Caco-2 (cell line): ENCODE data around the gene UBAP1L. TPM values are rescaled to one million over a fixed set of nuclear protein-coding genes. Genes with fewer than 3 reads are reported as not detected.
"Not testable (repeated sequence)": the region's sequence is repeated elsewhere in the genome, so short reads cannot be mapped to it uniquely, and the experiment has no call there.

Source experiments
- BruUV-seq: library from RNA; stranded (reverse); fragments of 400-500 nt; replicated peaks from 2 replicates; lab custom pipeline; 2021; lab: Mats Ljungman, UMichigan
- CTCF ChIA-PET: fragments of 300-600 bp; sonication (Branson Sonifier 250); formaldehyde crosslinking; loops from one replicate; lab custom pipeline; 2022; ENCODE audit warnings: antibody characterized with exemption; lab: Charles Lee
- POLR2A ChIA-PET: fragments of 300-600 bp; sonication (Branson Sonifier 250); formaldehyde crosslinking; loops from one replicate; lab custom pipeline; 2022; ENCODE audit warnings: antibody characterized with exemption; lab: Charles Lee
- DNase-seq, 2 experiments: peaks; one replicate each; pipeline versions ENCODE4 v3.0.0 to v3.0.0-alpha.2; 2020 to 2022
- H3K27me3 ChIP-seq: replicated peaks from 2 replicates; pipeline ENCODE4 v1.6.0; 2011; ENCODE audit warnings: low read length; ENCODE audit not compliant: control insufficient read depth, insufficient read depth
- H3K36me3 ChIP-seq: 2 replicates; pipeline ENCODE4 v1.5.1; 2011; ENCODE audit warnings: low read length; ENCODE audit not compliant: control insufficient read depth, insufficient read depth
- H3K4me1 ChIP-seq: fragments of 250-450 bp; sonication (Bioruptor Pico); 2 replicates; pipeline ENCODE4 v1.5.1; 2020; ENCODE audit warnings: mild to moderate bottlenecking
- H3K4me3 ChIP-seq: 2 replicates; pipeline ENCODE4 v1.5.1; 2011; ENCODE audit warnings: low read depth, mild to moderate bottlenecking, control low read depth, low read length
- H3K9me3 ChIP-seq: fragments of 250-450 bp; sonication (Bioruptor Pico); 2 replicates; pipeline ENCODE4 v1.5.1; 2020; ENCODE audit warnings: mild to moderate bottlenecking, moderate library complexity
- H3K27ac Mint-ChIP-seq: one replicate; pipeline ENCODE4 v1.8.0; 2022; ENCODE audit warnings: mixed read lengths; ENCODE audit not compliant: unreplicated experiment
- H3K27me3 Mint-ChIP-seq: one replicate; pipeline ENCODE4 v1.8.0; 2022; ENCODE audit warnings: mixed read lengths; ENCODE audit not compliant: insufficient read depth, unreplicated experiment
- H3K36me3 Mint-ChIP-seq: one replicate; pipeline ENCODE4 v1.8.0; 2022; ENCODE audit warnings: mild to moderate bottlenecking, mixed read lengths; ENCODE audit not compliant: insufficient read depth, unreplicated experiment
- H3K4me1 Mint-ChIP-seq: one replicate; pipeline ENCODE4 v1.8.0; 2022; ENCODE audit warnings: low read depth, mixed read lengths; ENCODE audit not compliant: unreplicated experiment
- H3K4me3 Mint-ChIP-seq: one replicate; pipeline ENCODE4 v1.8.0; 2022; ENCODE audit warnings: mild to moderate bottlenecking, moderate library complexity, mixed read lengths; ENCODE audit not compliant: unreplicated experiment
- H3K9me3 Mint-ChIP-seq: one replicate; pipeline ENCODE4 v1.8.0; 2022; ENCODE audit warnings: mixed read lengths; ENCODE audit not compliant: unreplicated experiment
- CTCF ChIP-seq, 2 experiments: fragments of 200-600 bp in 1 of 2; IDR thresholded peaks; 1 replicate in 1 of 2; 2 replicates in 1 of 2; pipeline versions ENCODE4 v1.5.1 to v1.8.0; 2011 to 2022; ENCODE audit warnings: antibody characterized with exemption in 1 of 2, control low read depth in 1 of 2, inconsistent platforms in 1 of 2, low read depth in 1 of 2, low read length in 1 of 2, mild to moderate bottlenecking in 1 of 2, moderate library complexity in 1 of 2; ENCODE audit not compliant: insufficient read depth in 1 of 2, severe bottlenecking in 1 of 2, unreplicated experiment in 1 of 2
- intact Hi-C: fragments of 100-400 bp; cut with micrococcal nuclease; formaldehyde crosslinking; loops from one replicate; pipeline ENCODE4 v1.10.0; 2022; ENCODE audit not compliant: unreplicated experiment
- total RNA-seq: library from RNA; stranded (reverse); gene quantifications from 2 replicates; pipeline ENCODE4 v1.2.3, GENCODE V29; 2022

UBAP1L gene
- total RNA-seq, 1 experiment from 2014 or later: 2.2 TPM

DNA sequence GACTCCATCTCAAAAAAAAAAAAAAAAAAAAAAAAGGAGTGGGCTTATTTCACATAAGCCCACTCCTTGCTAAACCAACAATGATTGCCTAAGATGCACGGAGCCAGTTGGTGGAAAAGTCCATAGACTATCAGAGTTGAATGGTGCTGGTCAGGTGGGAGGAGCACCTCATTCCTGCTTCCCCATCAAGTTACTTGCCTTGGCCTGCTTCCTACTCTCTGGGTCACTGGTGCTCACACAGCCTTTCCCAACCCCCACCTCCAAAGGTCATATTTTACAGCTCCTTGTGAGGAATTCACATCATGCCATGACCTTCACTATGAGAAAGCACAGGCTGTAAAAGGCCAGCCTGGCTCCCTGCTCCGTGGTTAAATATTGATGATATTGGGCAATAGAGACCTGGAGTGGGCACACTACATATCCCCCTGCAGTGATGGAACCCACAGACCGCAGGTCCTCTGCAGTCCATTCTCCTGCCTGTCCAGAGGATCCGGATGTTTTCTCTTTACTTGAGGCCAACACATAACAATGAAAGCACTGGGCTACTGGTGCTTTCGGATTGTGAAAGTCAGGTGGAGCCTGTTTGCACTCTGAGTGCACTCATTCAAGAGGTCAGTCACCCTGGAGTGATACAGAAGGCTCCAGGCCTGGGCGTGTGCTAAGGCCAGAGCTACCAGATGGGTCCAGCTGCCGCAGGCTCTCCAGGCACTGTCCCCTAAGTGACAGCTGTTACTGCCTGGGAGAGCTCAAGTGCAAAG is 70.1 kb downstream of the UBAP1L start, which contains the start of gene SLC51B:
Gene SLC51B, plus strand, starts transcription at position 664 of the 758 bp plus-strand sequence. CDS start 4,618 bp downstream, outside the sequence.
- peak within 1 kb of the TSS; percentile 61 for H3K4me3 Mint-ChIP-seq
- H3K4me3 ChIP-seq: peak within 1 kb of the TSS; percentile 29

DNA sequence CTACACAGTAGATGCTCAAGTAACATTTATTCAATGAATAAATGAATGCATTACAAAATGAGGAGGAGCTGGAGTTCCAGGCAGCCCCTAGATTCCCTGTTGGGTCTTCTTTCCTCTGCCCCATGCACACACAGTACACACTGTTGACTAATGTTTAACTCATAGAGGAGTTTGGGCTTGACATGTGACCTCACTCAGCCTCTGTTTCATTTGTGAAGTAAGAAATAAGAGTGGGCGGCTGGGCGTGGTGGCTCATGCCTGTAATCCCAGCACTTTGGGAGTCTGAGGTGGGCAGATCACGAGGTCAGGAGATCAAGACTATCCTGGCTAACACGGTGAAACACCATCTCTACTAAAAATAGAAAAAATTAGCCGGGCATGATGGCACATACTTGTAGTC is 70.8 kb downstream of the UBAP1L start:
- peak overlapping the region; percentile 61 for H3K4me3 Mint-ChIP-seq
- H3K27me3 ChIP-seq, H3K4me3 ChIP-seq, H3K27me3 Mint-ChIP-seq, intact Hi-C loops, H3K9me3 ChIP-seq, H3K36me3 Mint-ChIP-seq, H3K9me3 Mint-ChIP-seq, H3K36me3 ChIP-seq: not testable (repeated sequence)
- H3K27ac Mint-ChIP-seq: peak overlapping the region; percentile 70
- peaks cover 61% of the 10 kb centered on the region for H3K4me1 ChIP-seq
- CTCF ChIA-PET: interaction anchor here (0.6 to 3.9 kb wide), 8 partner anchors 10 to 324 kb away, joined by 3 to 41 read pairs (median 6); no protein-coding TSS in a partner anchor
- POLR2A ChIA-PET: interaction anchor here (1.7 kb wide), 1 partner anchor 45 kb away, joined by 9 read pairs; no protein-coding TSS in a partner anchor
- BruUV-seq: TSS peak; percentile 47
- peak; percentile 65 to 82 for DNase-seq
- H3K4me1 Mint-ChIP-seq: peaks cover 40% of the 10 kb centered on the region

More for the DNA sequence above, 70.1 kb downstream of the UBAP1L start, which contains the start of gene SLC51B:
- Mint-ChIP-seq H3K36me3 (peaks cover 7% of the 10 kb centered on the region), H3K27me3 (no peaks in the 10 kb centered on the region), H3K27ac (peak within 1 kb of the TSS; percentile 70), H3K4me1 (peaks cover 44% of the 10 kb centered on the region), H3K9me3 (no peaks in the 10 kb centered on the region)
- Histone ChIP-seq H3K9me3 (no peaks in the 10 kb centered on the region), H3K4me1 (peaks cover 59% of the 10 kb centered on the region), H3K36me3 (no peaks in the 10 kb centered on the region), H3K27me3 (no peaks in the 10 kb centered on the region)
- CTCF ChIA-PET: interaction anchor here (0.6 to 3.9 kb wide), 8 partner anchors 10 to 324 kb away, joined by 3 to 41 read pairs (median 6); no protein-coding TSS in a partner anchor
- intact Hi-C loops: loop anchor here (1.0 kb wide), 3 partner anchors 9 to 44 kb away; no protein-coding TSS in a partner anchor
- POLR2A ChIA-PET: interaction anchor here (0.5 to 1.7 kb wide), 4 partner anchors 8 to 141 kb away, joined by 3 to 9 read pairs (median 6); partner anchors contain the start of gene CLPX
- peak; percentile 91 to 96 for DNase-seq
- BruUV-seq: no TSS peak
- TF ChIP-seq CTCF (IDR thresholded peaks at IDR 0.05; ENCODE audit: insufficient read depth in 1 of 2, low read depth in 1 of 2, low read length in 1 of 2, severe bottlenecking in 1 of 2, unreplicated experiment in 1 of 2): no peak

DNA sequence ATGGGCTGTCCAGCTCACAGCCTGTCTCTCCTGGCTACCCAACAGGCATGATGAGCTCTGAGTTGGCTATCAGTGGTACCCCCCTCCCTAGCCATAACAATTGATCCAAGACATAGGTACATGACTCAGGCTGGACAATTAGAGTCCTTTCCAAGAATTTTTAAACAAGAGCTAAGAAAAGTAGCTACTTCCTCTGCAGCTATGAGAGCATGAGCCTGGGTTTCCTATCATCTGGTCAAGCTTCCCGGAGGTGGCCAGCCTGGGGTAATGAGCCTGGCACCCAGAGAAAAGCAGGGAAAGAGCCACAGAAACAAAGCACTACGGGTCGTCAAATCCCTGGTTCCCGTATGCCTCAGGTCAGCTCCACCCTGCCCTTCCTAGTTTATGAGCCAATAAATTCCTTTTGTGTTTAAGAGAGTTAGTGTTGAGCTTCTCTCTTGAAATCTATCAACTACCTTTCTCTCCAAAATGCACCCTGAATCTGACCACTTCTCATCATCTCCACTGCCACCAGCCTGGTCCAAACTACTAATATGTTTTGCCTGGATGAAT is 72.1 kb downstream of the UBAP1L start:
- Mint-ChIP-seq H3K27me3 (no peaks in the 10 kb centered on the region), H3K27ac (peak overlapping the region; percentile 70), H3K4me1 (peaks cover 40% of the 10 kb centered on the region), H3K4me3 (peak overlapping the region; percentile 2), H3K36me3 (peaks cover 7% of the 10 kb centered on the region), H3K9me3 (no peaks in the 10 kb centered on the region)
- no peaks in the 10 kb centered on the region for H3K27me3 ChIP-seq
- BruUV-seq: no TSS peak
- ChIA-PET POLR2A (interaction anchor here (0.6 to 1.1 kb wide), 2 partner anchors 9 to 47 kb away, joined by 3 read pairs; no protein-coding TSS in a partner anchor), CTCF (interaction anchor here (0.9 to 3.9 kb wide), 5 partner anchors 9 to 59 kb away, joined by 3 to 41 read pairs (median 6); no protein-coding TSS in a partner anchor)
- no peak for TF ChIP-seq CTCF (IDR thresholded peaks at IDR 0.05; ENCODE audit: insufficient read depth in 1 of 2, low read depth in 1 of 2, low read length in 1 of 2, severe bottlenecking in 1 of 2, unreplicated experiment in 1 of 2)
- no peaks in the 10 kb centered on the region for H3K9me3 ChIP-seq
- DNase-seq: peak; percentile 40 to 49
- H3K36me3 ChIP-seq: no peaks in the 10 kb centered on the region
- H3K4me3 ChIP-seq: no peak overlapping the region
- intact Hi-C loops: no loop called here
- H3K4me1 ChIP-seq: peaks cover 66% of the 10 kb centered on the region

Other genes with a start within 250 kb of the UBAP1L start
- 1.3 and 1.6 TPM in 2 replicates for gene ANKDD1A, start 203.3 kb downstream of the UBAP1L start, total RNA-seq
- gene SPG21, start 125.3 kb downstream of the UBAP1L start, total RNA-seq: 69.4 and 72.9 TPM in 2 replicates
- gene MTFMT, start 85.6 kb downstream of the UBAP1L start, total RNA-seq: 24.7 and 29.9 TPM in 2 replicates
- gene SLC51B, start 69.8 kb downstream of the UBAP1L start, total RNA-seq: 15.4 and 17.1 TPM in 2 replicates
- 6.0 and 6.4 TPM in 2 replicates for gene RASL12, start 47.2 kb downstream of the UBAP1L start, total RNA-seq
- gene KBTBD13, start 38.5 kb downstream of the UBAP1L start, total RNA-seq: not detected in 2 replicates
- 26.2 and 32.6 TPM in 2 replicates for gene PDCD7, start 18.6 kb upstream of the UBAP1L start, total RNA-seq
- gene CLPX, start 70.1 kb upstream of the UBAP1L start, total RNA-seq: 51.4 and 59.4 TPM in 2 replicates
- not detected in 2 replicates for gene CILP, start 96.3 kb upstream of the UBAP1L start, total RNA-seq
- gene PARP16, start 171.7 kb upstream of the UBAP1L start, total RNA-seq: 6.9 and 9.5 TPM in 2 replicates
- gene RNU5A-1, start 180.9 kb upstream of the UBAP1L start, total RNA-seq: not detected in 2 replicates
- not detected in 2 replicates for gene RNU5B-1, start 189.5 kb upstream of the UBAP1L start, total RNA-seq